ENCODE measurements around the gene COMMD2.

The COMMD2 gene
- total RNA-seq: 39.4 to 46.9 (median 44.2) reads per million in 4 experiments

- DNase-seq: peak; percentile 28
Measured at GRCh38 chr3:149752051-149752787, at the start of gene COMMD2. Gene COMMD2, minus strand, starts transcription at chr3:149752489. Its CDS starts 45 bp downstream, at chr3:149752444.

GRCh38 chr3:149801639-149802038 lies 49.4 kb upstream of the COMMD2 start:
- DNase-seq: no peak

- no peak for DNase-seq
Measured at GRCh38 chr3:149801195-149801594, 48.9 kb upstream of the COMMD2 start.

- no peak for DNase-seq
Measured at GRCh38 chr3:149800693-149801092, 48.4 kb upstream of the COMMD2 start.

- no peak for DNase-seq
Measured at GRCh38 chr3:149796026-149796425, 43.7 kb upstream of the COMMD2 start.

- no peak for DNase-seq
Measured at GRCh38 chr3:149792452-149793270, 40.4 kb upstream of the COMMD2 start, which contains the start of gene ANKUB1. Gene ANKUB1, minus strand, starts transcription at chr3:149792554. Its CDS starts 188 bp downstream, at chr3:149792366.

- no peak for DNase-seq
Measured at GRCh38 chr3:149790698-149791097, 38.4 kb upstream of the COMMD2 start.

GRCh38 chr3:149790268-149790667 lies 38.0 kb upstream of the COMMD2 start:
- DNase-seq: no peak

GRCh38 chr3:149784064-149784704 lies 31.9 kb upstream of the COMMD2 start:
- no peak for DNase-seq

- DNase-seq: no peak
Measured at GRCh38 chr3:149783576-149783975, 31.3 kb upstream of the COMMD2 start.

- DNase-seq: no peak
Measured at GRCh38 chr3:149781741-149782140, 29.5 kb upstream of the COMMD2 start.

- DNase-seq: no peak
Measured at GRCh38 chr3:149781211-149781610, 28.9 kb upstream of the COMMD2 start.

GRCh38 chr3:149777414-149778214 lies 25.3 kb upstream of the COMMD2 start:
- DNase-seq: no peak

- DNase-seq: no peak
Measured at GRCh38 chr3:149776170-149776569, 23.9 kb upstream of the COMMD2 start.

- no peak for DNase-seq
Measured at GRCh38 chr3:149772861-149773260, 20.6 kb upstream of the COMMD2 start.

- no peak for DNase-seq
Measured at GRCh38 chr3:149771652-149772271, 19.5 kb upstream of the COMMD2 start.

- DNase-seq: no peak
Measured at GRCh38 chr3:149770246-149770645, 18.0 kb upstream of the COMMD2 start.

- DNase-seq: no peak
Measured at GRCh38 chr3:149768704-149769103, 16.4 kb upstream of the COMMD2 start.

- no peak for DNase-seq
Measured at GRCh38 chr3:149767720-149768119, 15.4 kb upstream of the COMMD2 start.

- no peak for DNase-seq
Measured at GRCh38 chr3:149765762-149766334, 13.6 kb upstream of the COMMD2 start.

GRCh38 chr3:149764302-149764701 lies 12.0 kb upstream of the COMMD2 start:
- DNase-seq: no peak
